ENCODE measurements around the gene ANKRD35. TPM values are rescaled to one million over a fixed set of nuclear protein-coding genes. Genes with fewer than 3 reads are reported as not detected.

Gene ANKRD35
- polyA plus RNA-seq, 3 donors, result 0.40 to 1.5 (median 1.3) TPM

- TF ChIP-seq CTCF (IDR thresholded peaks at IDR 0.05), result no peak
- WGBS (ENCODE audit: insufficient coverage), result 100% methylated on average over 1 of the region's 2 CpGs
- no peak overlapping the region for H3K27ac Mint-ChIP-seq
Observed at GRCh38 chr1:145878724-145879123, 6.9 kb downstream of the ANKRD35 start.

GRCh38 chr1:145877923-145878486 is 7.7 kb downstream of the ANKRD35 start:
- intact Hi-C loops (cut with micrococcal nuclease), result no loop called here
- H3K4me2 ChIP-seq (replicated peaks; ENCODE audit: extremely low read depth, low read length, poor library complexity, severe bottlenecking), result no peak overlapping the region

More at GRCh38 chr1:145878724-145879123, 6.9 kb downstream of the ANKRD35 start:
- Histone ChIP-seq H4K20me1 (ENCODE audit: insufficient read depth, low read length) (no peaks in the 10 kb centered on the region), H3K79me2 (ENCODE audit: insufficient read depth, low read length) (no peaks in the 10 kb centered on the region), H3K9ac (ENCODE audit: insufficient read depth, low read length, poor library complexity, severe bottlenecking) (no peak overlapping the region), H3K9me3 (replicated peaks in 1 of 2; ENCODE audit: control insufficient read depth in 1 of 2, insufficient read depth in 1 of 2, low read length in 2 of 2) (no peaks in the 10 kb centered on the region), H3K27ac (ENCODE audit: low read depth in 1 of 2, low read length in 2 of 2) (no peak overlapping the region), H2AFZ (ENCODE audit: insufficient read depth, low read depth, low read length, poor library complexity, severe bottlenecking) (no peak overlapping the region), H3K4me3 (replicated peaks in 1 of 3; ENCODE audit: low read depth in 2 of 3, low read length in 3 of 3) (no peak overlapping the region), H3K4me2 (replicated peaks; ENCODE audit: extremely low read depth, low read length, poor library complexity, severe bottlenecking) (no peak overlapping the region), H3K4me1 (ENCODE audit: control insufficient read depth in 1 of 2, insufficient read depth in 2 of 2, low read length in 2 of 2) (no peaks in the 10 kb centered on the region), H3K27me3 (ENCODE audit: control insufficient read depth in 2 of 2, insufficient read depth in 2 of 2, low read length in 2 of 2) (no peaks in the 10 kb centered on the region), H3K36me3 (replicated peaks in 1 of 2; ENCODE audit: control insufficient read depth in 1 of 2, insufficient read depth in 2 of 2, low read length in 2 of 2) (no peaks in the 10 kb centered on the region)
- Mint-ChIP-seq H3K9me3 (peaks cover 0 to 3% (median 0%) of the 10 kb centered on the region in 7 donors), H3K36me3 (no peaks in the 10 kb centered on the region), H3K27me3 (ENCODE audit: low read depth in 3 of 3) (peaks cover 0 to 9% (median 3%) of the 10 kb centered on the region in 3 donors), H3K4me3 (no peak overlapping the region), H3K4me1 (peaks cover 8% of the 10 kb centered on the region)
- intact Hi-C loops (cut with micrococcal nuclease), result no loop called here
- no peak for DNase-seq

More at GRCh38 chr1:145877923-145878486, 7.7 kb downstream of the ANKRD35 start:
- WGBS (ENCODE audit: insufficient coverage), result 98% methylated on average over 7 of the region's 7 CpGs
- H3K9me3 ChIP-seq (replicated peaks in 1 of 2; ENCODE audit: control insufficient read depth in 1 of 2, insufficient read depth in 1 of 2, low read length in 2 of 2), result no peaks in the 10 kb centered on the region
- peaks cover 9% of the 10 kb centered on the region for H3K4me1 Mint-ChIP-seq
- no peak for DNase-seq
- peaks cover 0 to 3% (median 0%) of the 10 kb centered on the region in 7 donors for H3K9me3 Mint-ChIP-seq
- H3K4me3 ChIP-seq (replicated peaks in 1 of 3; ENCODE audit: low read depth in 2 of 3, low read length in 3 of 3), result no peak overlapping the region
- no peak overlapping the region for H2AFZ ChIP-seq (ENCODE audit: insufficient read depth, low read depth, low read length, poor library complexity, severe bottlenecking)
- peaks cover 0 to under 1% of the 10 kb centered on the region in 2 donors for H3K4me1 ChIP-seq (ENCODE audit: control insufficient read depth in 1 of 2, insufficient read depth in 2 of 2, low read length in 2 of 2)
- H3K36me3 ChIP-seq (replicated peaks in 1 of 2; ENCODE audit: control insufficient read depth in 1 of 2, insufficient read depth in 2 of 2, low read length in 2 of 2), result no peaks in the 10 kb centered on the region
- no peak overlapping the region for H3K27ac Mint-ChIP-seq
- H3K27me3 Mint-ChIP-seq (ENCODE audit: low read depth in 3 of 3), result peaks cover under 1 to 5% (median 3%) of the 10 kb centered on the region in 3 donors
- no peak overlapping the region for H3K9ac ChIP-seq (ENCODE audit: insufficient read depth, low read length, poor library complexity, severe bottlenecking)
- no peaks in the 10 kb centered on the region for H4K20me1 ChIP-seq (ENCODE audit: insufficient read depth, low read length)
- H3K27ac ChIP-seq (ENCODE audit: low read depth in 1 of 2, low read length in 2 of 2), result no peak overlapping the region
- H3K36me3 Mint-ChIP-seq, result peaks cover 0 to under 1% of the 10 kb centered on the region in 2 donors
- TF ChIP-seq CTCF (IDR thresholded peaks at IDR 0.05), result no peak
- no peaks in the 10 kb centered on the region for H3K27me3 ChIP-seq (ENCODE audit: control insufficient read depth in 2 of 2, insufficient read depth in 2 of 2, low read length in 2 of 2)
- H3K79me2 ChIP-seq (ENCODE audit: insufficient read depth, low read length), result no peaks in the 10 kb centered on the region
- no peak overlapping the region for H3K4me3 Mint-ChIP-seq
